ENCODE measurements around the gene ITPR2. TPM values are rescaled to one million over a fixed set of nuclear protein-coding genes. Genes with fewer than 3 reads are reported as not detected.
A peak's percentile ranks its signal among the peaks of the same experiment; 100 is the strongest.

The ITPR2 gene
- total RNA-seq, 1 experiment from 2014 or later: 14.3 TPM

- BruUV-seq (replicated peaks): no TSS peak
- ChIA-PET CTCF (interaction anchor here (1.1 to 3.9 kb wide), 5 partner anchors 7 to 38 kb away, joined by 3 to 33 read pairs (median 7); partner anchors contain the start of gene ITPR2), POLR2A (interaction anchor here (0.7 to 1.2 kb wide), 2 partner anchors 18 to 38 kb away, joined by 3 to 4 read pairs; partner anchors contain the start of gene ITPR2)
- intact Hi-C loops (cut with micrococcal nuclease): loop anchor here (10.0 kb wide), 1 partner anchor 776 kb away; no protein-coding TSS in a partner anchor
- TF ChIP-seq, protein P1, sequence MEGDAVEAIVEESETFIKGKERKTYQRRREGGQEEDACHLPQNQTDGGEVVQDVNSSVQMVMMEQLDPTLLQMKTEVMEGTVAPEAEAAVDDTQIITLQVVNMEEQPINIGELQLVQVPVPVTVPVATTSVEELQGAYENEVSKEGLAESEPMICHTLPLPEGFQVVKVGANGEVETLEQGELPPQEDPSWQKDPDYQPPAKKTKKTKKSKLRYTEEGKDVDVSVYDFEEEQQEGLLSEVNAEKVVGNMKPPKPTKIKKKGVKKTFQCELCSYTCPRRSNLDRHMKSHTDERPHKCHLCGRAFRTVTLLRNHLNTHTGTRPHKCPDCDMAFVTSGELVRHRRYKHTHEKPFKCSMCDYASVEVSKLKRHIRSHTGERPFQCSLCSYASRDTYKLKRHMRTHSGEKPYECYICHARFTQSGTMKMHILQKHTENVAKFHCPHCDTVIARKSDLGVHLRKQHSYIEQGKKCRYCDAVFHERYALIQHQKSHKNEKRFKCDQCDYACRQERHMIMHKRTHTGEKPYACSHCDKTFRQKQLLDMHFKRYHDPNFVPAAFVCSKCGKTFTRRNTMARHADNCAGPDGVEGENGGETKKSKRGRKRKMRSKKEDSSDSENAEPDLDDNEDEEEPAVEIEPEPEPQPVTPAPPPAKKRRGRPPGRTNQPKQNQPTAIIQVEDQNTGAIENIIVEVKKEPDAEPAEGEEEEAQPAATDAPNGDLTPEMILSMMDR (IDR thresholded peaks at IDR 0.05; ENCODE audit: unreplicated experiment): no peak
- Mint-ChIP-seq H3K9me3 (ENCODE audit: unreplicated experiment) (no peaks in the 10 kb centered on the region), H3K4me3 (ENCODE audit: unreplicated experiment) (peak overlapping the region; percentile 53), H3K27me3 (ENCODE audit: insufficient read depth, unreplicated experiment) (no peaks in the 10 kb centered on the region), H3K4me1 (ENCODE audit: insufficient read depth, unreplicated experiment) (peaks cover 16% of the 10 kb centered on the region), H3K36me3 (ENCODE audit: insufficient read depth, unreplicated experiment) (no peaks in the 10 kb centered on the region), H3K27ac (ENCODE audit: low read depth, unreplicated experiment) (peak overlapping the region; percentile 36)
- DNase-seq (ENCODE audit: unreplicated experiment): peak; percentile 93
These were observed 37.8 kb upstream of the ITPR2 start for GRCh38 chr12:26870491-26871419.

DNA sequence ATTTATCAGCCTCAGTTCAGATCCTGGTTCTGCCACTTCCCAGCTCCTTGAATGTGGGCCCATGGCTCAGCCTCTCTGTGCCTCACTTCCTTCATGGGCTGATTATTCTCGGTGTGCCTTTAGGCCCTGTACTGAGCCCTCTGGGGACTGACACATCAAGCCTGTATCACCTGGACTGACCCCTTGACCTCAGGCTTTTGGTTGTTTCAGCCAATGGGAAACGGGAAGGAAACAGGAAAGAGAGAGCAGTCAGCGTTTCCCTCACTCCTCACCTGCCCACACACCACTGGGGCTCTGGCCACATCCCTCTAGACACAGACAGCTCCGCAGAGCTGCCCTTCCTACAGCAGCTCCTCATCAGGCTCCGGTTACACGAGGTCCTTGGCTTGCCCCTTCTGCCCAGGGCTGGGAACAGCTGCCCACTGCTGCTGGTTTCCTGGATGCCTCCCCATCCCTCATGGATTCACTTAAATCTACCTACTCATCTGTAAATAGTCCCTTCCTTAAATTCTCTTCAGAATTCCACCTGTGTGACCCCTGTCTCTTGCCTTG is 37.0 kb upstream of the ITPR2 start:
- TF ChIP-seq, protein P1 (IDR thresholded peaks at IDR 0.05; ENCODE audit: unreplicated experiment): no peak
- DNase-seq (ENCODE audit: unreplicated experiment): no peak
- intact Hi-C loops (cut with micrococcal nuclease): loop anchor here (10.0 kb wide), 1 partner anchor 775 kb away; no protein-coding TSS in a partner anchor
- CTCF ChIA-PET: interaction anchor here (0.6 to 3.9 kb wide), 6 partner anchors 10 to 104 kb away, joined by 3 to 33 read pairs (median 4); partner anchors contain the start of gene ITPR2
- Mint-ChIP-seq H3K36me3 (ENCODE audit: insufficient read depth, unreplicated experiment) (no peaks in the 10 kb centered on the region), H3K4me1 (ENCODE audit: insufficient read depth, unreplicated experiment) (peaks cover 16% of the 10 kb centered on the region), H3K27me3 (ENCODE audit: insufficient read depth, unreplicated experiment) (no peaks in the 10 kb centered on the region), H3K4me3 (ENCODE audit: unreplicated experiment) (peak overlapping the region; percentile 53), H3K27ac (ENCODE audit: low read depth, unreplicated experiment) (peak overlapping the region; percentile 36), H3K9me3 (ENCODE audit: unreplicated experiment) (no peaks in the 10 kb centered on the region)
- no TSS peak for BruUV-seq (replicated peaks)
- POLR2A ChIA-PET: interaction anchor here (0.6 to 0.7 kb wide), 2 partner anchors 15 to 37 kb away, joined by 3 to 4 read pairs; partner anchors contain the start of gene ITPR2

DNA sequence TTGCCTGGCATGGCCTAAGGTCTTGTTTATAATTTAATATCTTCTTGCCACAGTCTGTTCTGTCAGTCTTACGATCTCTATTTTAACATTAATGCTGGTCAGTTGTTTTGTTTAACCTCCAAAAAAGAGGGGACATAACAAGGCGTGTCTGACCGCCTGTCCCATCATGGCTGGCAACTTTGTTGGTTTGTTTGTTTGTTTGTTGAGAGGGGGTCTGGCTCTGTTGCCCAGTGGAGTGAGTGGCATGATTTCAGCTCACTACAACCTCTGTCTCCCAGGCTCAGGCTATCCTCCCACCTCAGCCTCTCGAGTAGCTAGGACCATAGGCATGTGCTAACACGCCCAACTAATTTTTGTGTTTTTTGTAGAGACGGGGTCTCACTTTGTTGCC is 36.1 kb upstream of the ITPR2 start:
- Mint-ChIP-seq H3K36me3 (ENCODE audit: insufficient read depth, unreplicated experiment) (no peaks in the 10 kb centered on the region), H3K27ac (ENCODE audit: low read depth, unreplicated experiment) (no peak overlapping the region), H3K27me3 (ENCODE audit: insufficient read depth, unreplicated experiment) (no peaks in the 10 kb centered on the region), H3K4me1 (ENCODE audit: insufficient read depth, unreplicated experiment) (peaks cover 16% of the 10 kb centered on the region), H3K9me3 (ENCODE audit: unreplicated experiment) (no peaks in the 10 kb centered on the region), H3K4me3 (ENCODE audit: unreplicated experiment) (no peak overlapping the region)
- CTCF ChIA-PET: interaction anchor here (0.9 to 3.9 kb wide), 5 partner anchors 11 to 22 kb away, joined by 3 to 33 read pairs (median 4); no protein-coding TSS in a partner anchor
- POLR2A ChIA-PET: interaction anchor here (0.6 kb wide), 1 partner anchor 14 kb away, joined by 4 read pairs; no protein-coding TSS in a partner anchor
- BruUV-seq (replicated peaks): no TSS peak
- no peak for DNase-seq (ENCODE audit: unreplicated experiment)
- intact Hi-C loops (cut with micrococcal nuclease): no loop called here
- TF ChIP-seq, protein P1 (IDR thresholded peaks at IDR 0.05; ENCODE audit: unreplicated experiment): no peak
